NB4 (cell line): ENCODE data around the gene ABLIM2.

Experiments used
- MYC ChIP-seq: IDR thresholded peaks from 2 replicates; pipeline ENCODE4 v1.6.1; 2011; ENCODE audit warnings: low read depth, low read length
- POLR2A ChIP-seq: IDR thresholded peaks from 2 replicates; pipeline ENCODE4 v1.6.1; 2011; ENCODE audit warnings: mild to moderate bottlenecking; ENCODE audit not compliant: insufficient read length; ENCODE audit errors: extremely low read depth
- TF ChIP-seq, protein P1 (sequence below): IDR thresholded peaks from one replicate; pipeline ENCODE4 v1.5.1; 2012; ENCODE audit warnings: low read depth, low read length

- TF ChIP-seq, protein P1, sequence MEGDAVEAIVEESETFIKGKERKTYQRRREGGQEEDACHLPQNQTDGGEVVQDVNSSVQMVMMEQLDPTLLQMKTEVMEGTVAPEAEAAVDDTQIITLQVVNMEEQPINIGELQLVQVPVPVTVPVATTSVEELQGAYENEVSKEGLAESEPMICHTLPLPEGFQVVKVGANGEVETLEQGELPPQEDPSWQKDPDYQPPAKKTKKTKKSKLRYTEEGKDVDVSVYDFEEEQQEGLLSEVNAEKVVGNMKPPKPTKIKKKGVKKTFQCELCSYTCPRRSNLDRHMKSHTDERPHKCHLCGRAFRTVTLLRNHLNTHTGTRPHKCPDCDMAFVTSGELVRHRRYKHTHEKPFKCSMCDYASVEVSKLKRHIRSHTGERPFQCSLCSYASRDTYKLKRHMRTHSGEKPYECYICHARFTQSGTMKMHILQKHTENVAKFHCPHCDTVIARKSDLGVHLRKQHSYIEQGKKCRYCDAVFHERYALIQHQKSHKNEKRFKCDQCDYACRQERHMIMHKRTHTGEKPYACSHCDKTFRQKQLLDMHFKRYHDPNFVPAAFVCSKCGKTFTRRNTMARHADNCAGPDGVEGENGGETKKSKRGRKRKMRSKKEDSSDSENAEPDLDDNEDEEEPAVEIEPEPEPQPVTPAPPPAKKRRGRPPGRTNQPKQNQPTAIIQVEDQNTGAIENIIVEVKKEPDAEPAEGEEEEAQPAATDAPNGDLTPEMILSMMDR, result no peak
- no peak for TF ChIP-seq POLR2A
- no peak for TF ChIP-seq MYC
Observed at GRCh38 chr4:8037150-8037769, 121.4 kb downstream of the ABLIM2 start.
